WERI-Rb-1 (cell line): Measurements from ENCODE around the gene MSL3.
A peak's percentile ranks its signal among the peaks of the same experiment; 100 is the strongest.

Experiments
- DNase-seq: peaks from one replicate; pipeline ENCODE4 v3.0.0-alpha.2; 2020
- H3K27ac ChIP-seq: fragments of 250-450 bp; sonication (Bioruptor Pico); 2 replicates; pipeline ENCODE4 v1.5.1; 2020; ENCODE audit warnings: mild to moderate bottlenecking, moderate library complexity
- H3K27me3 ChIP-seq: fragments of 250-450 bp; sonication (Bioruptor Pico); 2 replicates; pipeline ENCODE4 v1.5.1; 2021; ENCODE audit warnings: mild to moderate bottlenecking, low read depth, moderate library complexity; ENCODE audit not compliant: insufficient read depth, severe bottlenecking
- H3K36me3 ChIP-seq: fragments of 250-450 bp; sonication (Bioruptor Pico); 2 replicates; pipeline ENCODE4 v1.5.1; 2020; ENCODE audit warnings: mild to moderate bottlenecking, moderate library complexity
- H3K4me3 ChIP-seq: 2 replicates; pipeline ENCODE4 v1.5.1; 2011; ENCODE audit warnings: low read depth, mild to moderate bottlenecking, control low read depth, low read length
- H3K9me3 ChIP-seq: fragments of 250-450 bp; sonication (Bioruptor Pico); 2 replicates; pipeline ENCODE4 v1.5.1; 2021; ENCODE audit warnings: mild to moderate bottlenecking, moderate library complexity; ENCODE audit not compliant: severe bottlenecking
- TF ChIP-seq, protein P1 (sequence below): IDR thresholded peaks from 2 replicates; pipeline ENCODE4 v1.5.1; 2011; ENCODE audit warnings: low read depth, mild to moderate bottlenecking, control low read depth, inconsistent platforms, low read length

Gene MSL3

DNA sequence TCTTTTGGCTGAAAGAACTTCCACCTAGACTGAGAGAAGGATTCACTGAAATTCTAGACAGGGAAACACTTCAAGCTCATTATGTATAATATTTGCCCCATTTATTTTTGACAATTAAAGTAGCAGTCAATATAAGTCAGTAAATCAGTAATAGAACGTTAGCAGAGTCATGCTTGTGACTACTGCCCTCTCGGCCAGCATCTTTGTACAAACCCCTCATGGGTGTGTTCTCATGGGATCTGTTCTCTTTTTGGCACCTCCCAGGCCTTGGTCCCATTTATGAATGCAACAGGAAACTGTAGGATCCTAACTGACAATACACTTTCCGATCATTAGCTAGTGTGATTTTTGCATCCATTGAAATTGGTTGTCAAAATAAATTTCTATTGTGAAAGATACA lies 2.9 kb downstream of the MSL3 start:
- H3K36me3 ChIP-seq = peaks cover 20% of the 10 kb centered on the region
- peaks cover 10% of the 10 kb centered on the region for H3K27me3 ChIP-seq

GRCh38 chrX:11764602-11765067 lies 6.6 kb downstream of the MSL3 start:
- no peak for DNase-seq
- Histone ChIP-seq H3K27me3 (peaks cover 9% of the 10 kb centered on the region), H3K36me3 (peaks cover 23% of the 10 kb centered on the region)

More for the DNA sequence above, 2.9 kb downstream of the MSL3 start:
- DNase-seq = no peak
- TF ChIP-seq, protein P1, sequence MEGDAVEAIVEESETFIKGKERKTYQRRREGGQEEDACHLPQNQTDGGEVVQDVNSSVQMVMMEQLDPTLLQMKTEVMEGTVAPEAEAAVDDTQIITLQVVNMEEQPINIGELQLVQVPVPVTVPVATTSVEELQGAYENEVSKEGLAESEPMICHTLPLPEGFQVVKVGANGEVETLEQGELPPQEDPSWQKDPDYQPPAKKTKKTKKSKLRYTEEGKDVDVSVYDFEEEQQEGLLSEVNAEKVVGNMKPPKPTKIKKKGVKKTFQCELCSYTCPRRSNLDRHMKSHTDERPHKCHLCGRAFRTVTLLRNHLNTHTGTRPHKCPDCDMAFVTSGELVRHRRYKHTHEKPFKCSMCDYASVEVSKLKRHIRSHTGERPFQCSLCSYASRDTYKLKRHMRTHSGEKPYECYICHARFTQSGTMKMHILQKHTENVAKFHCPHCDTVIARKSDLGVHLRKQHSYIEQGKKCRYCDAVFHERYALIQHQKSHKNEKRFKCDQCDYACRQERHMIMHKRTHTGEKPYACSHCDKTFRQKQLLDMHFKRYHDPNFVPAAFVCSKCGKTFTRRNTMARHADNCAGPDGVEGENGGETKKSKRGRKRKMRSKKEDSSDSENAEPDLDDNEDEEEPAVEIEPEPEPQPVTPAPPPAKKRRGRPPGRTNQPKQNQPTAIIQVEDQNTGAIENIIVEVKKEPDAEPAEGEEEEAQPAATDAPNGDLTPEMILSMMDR = no peak
- Histone ChIP-seq H3K9me3 (no peaks in the 10 kb centered on the region), H3K4me3 (no peak overlapping the region), H3K27ac (no peak overlapping the region)

GRCh38 chrX:11765449-11765848 lies 7.4 kb downstream of the MSL3 start:
- peaks cover 23% of the 10 kb centered on the region for H3K36me3 ChIP-seq

More at GRCh38 chrX:11764602-11765067, 6.6 kb downstream of the MSL3 start:
- TF ChIP-seq, protein P1 = no peak
- H3K9me3 ChIP-seq = no peaks in the 10 kb centered on the region
- no peak overlapping the region for H3K4me3 ChIP-seq
- no peak overlapping the region for H3K27ac ChIP-seq

GRCh38 chrX:11766487-11766886 lies 8.4 kb downstream of the MSL3 start:
- no peak overlapping the region for H3K4me3 ChIP-seq
- TF ChIP-seq, protein P1 = no peak
- no peaks in the 10 kb centered on the region for H3K9me3 ChIP-seq
- H3K36me3 ChIP-seq = peaks cover 23% of the 10 kb centered on the region
- H3K27ac ChIP-seq = no peak overlapping the region
- H3K27me3 ChIP-seq = peaks cover 7% of the 10 kb centered on the region
- no peak for DNase-seq

More at GRCh38 chrX:11765449-11765848, 7.4 kb downstream of the MSL3 start:
- Histone ChIP-seq H3K27ac (no peak overlapping the region), H3K27me3 (peaks cover 7% of the 10 kb centered on the region), H3K4me3 (no peak overlapping the region), H3K9me3 (no peaks in the 10 kb centered on the region)
- no peak for DNase-seq
- TF ChIP-seq, protein P1 = no peak

GRCh38 chrX:11768039-11768438 lies 10.0 kb downstream of the MSL3 start:
- H3K4me3 ChIP-seq = no peak overlapping the region
- peaks cover 7% of the 10 kb centered on the region for H3K27me3 ChIP-seq
- peak overlapping the region; percentile 68 for H3K27ac ChIP-seq
- DNase-seq = peak; percentile 26
- H3K9me3 ChIP-seq = no peaks in the 10 kb centered on the region
- H3K36me3 ChIP-seq = peaks cover 14% of the 10 kb centered on the region
- TF ChIP-seq, protein P1 = no peak

- peaks cover 3% of the 10 kb centered on the region; the same call in 1 of the 2 replicates for H3K36me3 ChIP-seq
Measured at GRCh38 chrX:11770320-11770719, 12.3 kb downstream of the MSL3 start.

More at GRCh38 chrX:11770320-11770719, 12.3 kb downstream of the MSL3 start:
- Histone ChIP-seq H3K9me3 (no peaks in the 10 kb centered on the region), H3K27ac (no peak overlapping the region), H3K4me3 (no peak overlapping the region), H3K27me3 (peaks cover 3% of the 10 kb centered on the region)
- TF ChIP-seq, protein P1 = peak; percentile 84
- DNase-seq = peak; percentile 42
